ENCODE data around the gene SMG9.

SMG9 gene

GRCh38 chr19:43760941-43761340 is 6.2 kb upstream of the SMG9 start:
- Mint-ChIP-seq H3K27me3 (no peaks in the 10 kb centered on the region), H3K36me3 (ENCODE audit: low read depth) (peaks cover under 1% of the 10 kb centered on the region), H3K4me3 (no peak overlapping the region), H3K9me3 (no peaks in the 10 kb centered on the region), H3K27ac (peak overlapping the region; percentile 60), H3K4me1 (ENCODE audit: low read depth) (peaks cover 87% of the 10 kb centered on the region)
- intact Hi-C loops (cut with micrococcal nuclease) = no loop called here

GRCh38 chr19:43759515-43759914 is 4.8 kb upstream of the SMG9 start:
- intact Hi-C loops (cut with micrococcal nuclease) = no loop called here
- peak overlapping the region; percentile 1 for H3K27ac Mint-ChIP-seq
- no peaks in the 10 kb centered on the region for H3K27me3 Mint-ChIP-seq
- H3K36me3 Mint-ChIP-seq (ENCODE audit: low read depth) = peaks cover 10% of the 10 kb centered on the region
- H3K4me1 Mint-ChIP-seq (ENCODE audit: low read depth) = peaks cover 81% of the 10 kb centered on the region
- H3K9me3 Mint-ChIP-seq = no peaks in the 10 kb centered on the region
- no peak overlapping the region for H3K4me3 Mint-ChIP-seq

DNA sequence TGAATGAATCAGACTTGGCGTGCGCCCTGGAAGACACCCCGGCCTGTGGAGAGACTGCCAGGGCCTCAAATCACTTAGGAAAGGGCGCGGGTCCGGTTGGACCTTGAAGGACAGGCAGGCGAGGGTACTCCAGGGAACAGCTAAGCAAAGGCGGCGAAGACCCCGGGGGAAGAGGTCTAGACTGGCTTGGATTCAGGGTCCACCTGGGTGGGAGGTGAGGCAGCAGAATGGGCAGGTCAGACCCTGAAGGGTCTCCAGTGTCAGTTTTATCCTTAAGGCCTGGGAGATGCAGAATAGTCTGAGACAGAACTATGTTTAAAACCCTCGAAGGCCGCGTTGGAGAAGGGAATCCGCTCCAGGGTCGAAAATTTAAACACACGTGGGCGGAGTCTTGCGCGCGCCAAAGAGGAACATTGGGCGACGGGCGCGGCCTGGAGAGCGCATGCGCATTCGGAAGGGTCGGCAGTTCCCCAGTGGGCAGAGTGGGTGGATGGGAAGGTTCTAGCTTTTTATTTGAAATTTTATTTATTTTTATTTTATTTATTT is 567 bp upstream of the SMG9 start:
- Mint-ChIP-seq H3K27ac (peak overlapping the region; percentile 97), H3K27me3 (no peaks in the 10 kb centered on the region), H3K9me3 (no peaks in the 10 kb centered on the region), H3K36me3 (ENCODE audit: low read depth) (peaks cover 37% of the 10 kb centered on the region), H3K4me3 (peak overlapping the region; percentile 97), H3K4me1 (ENCODE audit: low read depth) (peaks cover 67% of the 10 kb centered on the region)
- intact Hi-C loops (cut with micrococcal nuclease) = loop anchor here (1.0 kb wide), 1 partner anchor 10 kb away; no protein-coding TSS in a partner anchor

- Mint-ChIP-seq H3K27me3 (no peaks in the 10 kb centered on the region), H3K27ac (peak overlapping the region; percentile 97), H3K4me3 (peak overlapping the region; percentile 97), H3K4me1 (ENCODE audit: low read depth) (peaks cover 69% of the 10 kb centered on the region), H3K9me3 (no peaks in the 10 kb centered on the region), H3K36me3 (ENCODE audit: low read depth) (peaks cover 48% of the 10 kb centered on the region)
- intact Hi-C loops (cut with micrococcal nuclease) = no loop called here
Measured at GRCh38 chr19:43754253-43754502, 584 bp downstream of the SMG9 start.

GRCh38 chr19:43752287-43752875 is 2.4 kb downstream of the SMG9 start:
- H3K9me3 Mint-ChIP-seq = no peaks in the 10 kb centered on the region
- peak overlapping the region; percentile 97 for H3K27ac Mint-ChIP-seq
- peaks cover 66% of the 10 kb centered on the region for H3K36me3 Mint-ChIP-seq (ENCODE audit: low read depth)
- no peaks in the 10 kb centered on the region for H3K27me3 Mint-ChIP-seq
- peaks cover 70% of the 10 kb centered on the region for H3K4me1 Mint-ChIP-seq (ENCODE audit: low read depth)
- intact Hi-C loops (cut with micrococcal nuclease) = no loop called here
- H3K4me3 Mint-ChIP-seq = no peak overlapping the region

GRCh38 chr19:43751466-43752220 is 3.1 kb downstream of the SMG9 start:
- no peaks in the 10 kb centered on the region for H3K27me3 Mint-ChIP-seq
- peaks cover 74% of the 10 kb centered on the region for H3K36me3 Mint-ChIP-seq (ENCODE audit: low read depth)
- H3K9me3 Mint-ChIP-seq = no peaks in the 10 kb centered on the region
- H3K4me1 Mint-ChIP-seq (ENCODE audit: low read depth) = peaks cover 63% of the 10 kb centered on the region
- no peak overlapping the region for H3K27ac Mint-ChIP-seq
- H3K4me3 Mint-ChIP-seq = no peak overlapping the region
- intact Hi-C loops (cut with micrococcal nuclease) = no loop called here

DNA sequence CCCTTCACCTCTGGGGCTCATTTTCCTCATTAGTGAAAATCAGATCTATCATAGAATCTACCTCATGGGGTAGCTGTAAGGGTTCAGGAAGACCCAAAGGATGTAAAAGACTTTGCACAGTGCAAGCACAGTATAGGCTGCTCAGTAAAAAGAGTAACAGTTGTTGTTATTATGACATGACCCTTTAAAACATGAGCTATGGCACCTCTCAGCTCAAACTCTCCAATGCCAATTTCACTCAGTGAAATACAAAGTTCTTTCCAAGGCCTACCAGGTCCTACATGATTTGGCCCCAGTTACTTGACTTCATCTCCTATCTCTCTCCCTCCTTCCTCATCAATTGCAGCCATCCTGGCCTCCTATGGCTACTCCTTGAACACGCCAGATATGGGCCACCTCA is 4.9 kb downstream of the SMG9 start:
- peaks cover 79% of the 10 kb centered on the region for H3K36me3 Mint-ChIP-seq (ENCODE audit: low read depth)
- intact Hi-C loops (cut with micrococcal nuclease) = no loop called here
- no peaks in the 10 kb centered on the region for H3K27me3 Mint-ChIP-seq
- no peaks in the 10 kb centered on the region for H3K9me3 Mint-ChIP-seq
- H3K27ac Mint-ChIP-seq = peak overlapping the region; percentile 14
- H3K4me3 Mint-ChIP-seq = no peak overlapping the region
- H3K4me1 Mint-ChIP-seq (ENCODE audit: low read depth) = peaks cover 57% of the 10 kb centered on the region

GRCh38 chr19:43749152-43749551 is 5.6 kb downstream of the SMG9 start:
- Mint-ChIP-seq H3K27me3 (no peaks in the 10 kb centered on the region), H3K27ac (peak overlapping the region; percentile 1), H3K36me3 (ENCODE audit: low read depth) (peaks cover 79% of the 10 kb centered on the region), H3K4me1 (ENCODE audit: low read depth) (peaks cover 64% of the 10 kb centered on the region), H3K4me3 (no peak overlapping the region), H3K9me3 (no peaks in the 10 kb centered on the region)
- intact Hi-C loops (cut with micrococcal nuclease) = no loop called here

DNA sequence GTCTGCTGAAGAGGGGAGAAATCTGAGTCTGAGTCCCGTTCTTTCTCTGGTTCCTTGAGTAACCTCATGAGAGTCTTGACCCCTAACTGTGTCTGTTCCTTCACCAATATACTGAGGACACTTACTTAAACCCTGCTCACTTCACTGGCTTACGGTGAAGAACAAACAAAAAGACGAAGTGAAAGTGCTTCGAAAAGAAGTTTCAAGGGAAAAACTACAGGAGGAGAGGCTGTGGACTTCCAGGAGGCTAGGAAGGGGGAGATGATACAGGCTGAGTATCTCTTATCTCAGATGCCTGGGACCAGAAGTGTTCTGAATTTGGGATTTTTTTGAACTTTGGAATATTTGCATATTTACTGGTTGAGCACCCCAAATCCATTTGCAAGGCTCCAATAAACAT is 6.1 kb downstream of the SMG9 start:
- intact Hi-C loops (cut with micrococcal nuclease) = no loop called here
- no peaks in the 10 kb centered on the region for H3K9me3 Mint-ChIP-seq
- peaks cover 69% of the 10 kb centered on the region for H3K4me1 Mint-ChIP-seq (ENCODE audit: low read depth)
- H3K27ac Mint-ChIP-seq = peak overlapping the region; percentile 1
- H3K36me3 Mint-ChIP-seq (ENCODE audit: low read depth) = peaks cover 80% of the 10 kb centered on the region
- no peaks in the 10 kb centered on the region for H3K27me3 Mint-ChIP-seq
- H3K4me3 Mint-ChIP-seq = no peak overlapping the region

GRCh38 chr19:43748205-43748594 is 6.6 kb downstream of the SMG9 start:
- H3K27ac Mint-ChIP-seq = peak overlapping the region; percentile 1
- peaks cover 85% of the 10 kb centered on the region for H3K36me3 Mint-ChIP-seq (ENCODE audit: low read depth)
- peaks cover 70% of the 10 kb centered on the region for H3K4me1 Mint-ChIP-seq (ENCODE audit: low read depth)
- no peaks in the 10 kb centered on the region for H3K27me3 Mint-ChIP-seq
- intact Hi-C loops (cut with micrococcal nuclease) = no loop called here
- H3K4me3 Mint-ChIP-seq = no peak overlapping the region
- H3K9me3 Mint-ChIP-seq = no peaks in the 10 kb centered on the region

DNA sequence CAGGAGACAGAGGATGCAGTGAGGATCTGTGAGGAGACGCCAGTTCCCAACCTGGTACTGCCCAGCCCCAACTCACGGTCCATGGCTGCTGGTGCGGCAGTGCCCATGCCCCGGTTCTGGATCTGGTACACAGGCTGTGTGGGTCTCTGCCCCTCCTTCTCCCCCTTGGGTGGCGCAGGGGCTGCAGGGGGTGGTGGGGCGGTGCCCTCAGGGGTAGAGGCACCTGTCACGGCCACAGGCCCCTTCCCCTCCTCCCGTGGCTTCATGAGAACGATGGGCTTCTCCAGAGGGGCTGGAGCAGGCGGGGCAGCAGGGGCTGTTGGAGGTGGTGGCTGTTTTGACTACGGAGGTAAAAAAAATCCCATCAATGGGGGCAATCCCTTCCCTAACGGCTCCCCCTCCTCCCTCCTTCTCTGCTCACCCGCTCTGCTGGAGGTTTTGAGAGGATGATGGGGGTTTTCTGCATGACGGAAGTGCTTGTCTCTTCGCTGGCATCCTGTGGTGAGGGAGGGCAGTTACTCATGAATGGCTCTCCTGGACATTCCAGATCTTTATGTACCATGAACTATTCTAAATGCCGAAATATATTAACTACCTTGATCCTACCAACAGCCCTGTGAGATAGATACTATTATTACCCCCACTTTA is 7.1 kb downstream of the SMG9 start:
- no peaks in the 10 kb centered on the region for H3K27me3 Mint-ChIP-seq
- H3K4me3 Mint-ChIP-seq = no peak overlapping the region
- intact Hi-C loops (cut with micrococcal nuclease) = no loop called here
- peaks cover 70% of the 10 kb centered on the region for H3K4me1 Mint-ChIP-seq (ENCODE audit: low read depth)
- H3K36me3 Mint-ChIP-seq (ENCODE audit: low read depth) = peaks cover 90% of the 10 kb centered on the region
- no peak overlapping the region for H3K27ac Mint-ChIP-seq
- H3K9me3 Mint-ChIP-seq = no peaks in the 10 kb centered on the region

DNA sequence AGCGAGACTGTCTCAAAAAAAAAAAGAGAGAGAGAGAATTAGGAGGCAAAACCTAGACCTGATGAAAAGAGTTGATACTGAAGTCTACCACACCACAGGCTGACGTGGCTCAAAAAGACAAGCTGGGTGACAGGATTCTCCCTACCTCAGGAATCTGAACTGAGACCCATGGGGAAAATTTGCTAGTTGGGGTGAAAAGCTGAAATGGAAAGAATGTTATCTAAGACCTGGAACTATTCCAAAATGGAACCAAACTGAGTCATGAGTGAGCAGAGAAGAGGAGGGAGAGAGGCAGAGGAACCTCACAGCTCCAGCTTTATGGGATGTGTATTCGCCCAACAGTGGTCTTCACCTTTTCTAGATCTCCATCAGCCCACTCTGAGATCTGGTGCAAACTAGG is 11.7 kb downstream of the SMG9 start:
- Mint-ChIP-seq H3K36me3 (ENCODE audit: low read depth) (peaks cover 94% of the 10 kb centered on the region), H3K4me3 (no peak overlapping the region), H3K27me3 (no peaks in the 10 kb centered on the region), H3K27ac (no peak overlapping the region), H3K9me3 (no peaks in the 10 kb centered on the region), H3K4me1 (ENCODE audit: low read depth) (peaks cover 52% of the 10 kb centered on the region)
- intact Hi-C loops (cut with micrococcal nuclease) = no loop called here

DNA sequence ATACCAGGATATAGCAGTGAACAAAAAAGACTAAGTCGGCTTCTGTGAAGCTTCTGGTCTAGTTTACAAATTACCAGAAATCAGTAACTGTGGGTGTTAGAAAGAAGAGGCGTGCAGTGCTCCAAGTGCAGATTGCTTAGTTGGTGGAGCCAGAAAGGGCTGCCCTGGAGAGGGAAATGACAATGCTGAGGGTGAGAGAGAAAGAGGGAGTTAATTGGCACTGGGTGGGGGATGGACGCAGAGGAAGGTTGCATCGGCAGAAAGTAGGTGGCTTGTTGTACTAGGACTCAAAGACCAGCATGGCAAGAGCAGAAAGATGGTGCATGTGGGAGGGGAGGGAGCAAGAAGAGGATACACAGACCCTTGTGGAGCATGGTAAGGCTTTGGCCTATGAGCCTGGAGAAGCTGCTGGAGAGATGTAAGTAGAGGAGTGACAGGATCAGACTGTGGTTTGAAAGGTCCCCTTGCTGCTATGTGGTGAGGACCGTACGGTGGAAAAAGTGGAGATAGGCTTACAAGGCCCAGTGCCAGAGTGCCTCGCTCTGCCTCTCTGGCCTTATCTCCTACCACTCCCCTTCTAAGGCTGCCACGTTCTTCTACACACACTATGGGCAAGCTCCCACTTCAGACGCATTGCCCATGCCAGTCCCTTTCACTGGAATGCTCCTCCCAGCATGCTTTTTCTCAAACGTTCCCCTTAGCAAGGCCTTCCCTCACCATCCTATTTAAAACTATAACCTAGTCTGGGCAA is 13.5 kb downstream of the SMG9 start:
- Mint-ChIP-seq H3K9me3 (no peaks in the 10 kb centered on the region), H3K27me3 (no peaks in the 10 kb centered on the region), H3K4me1 (ENCODE audit: low read depth) (peaks cover 50% of the 10 kb centered on the region), H3K27ac (no peak overlapping the region), H3K36me3 (ENCODE audit: low read depth) (peaks cover 94% of the 10 kb centered on the region), H3K4me3 (no peak overlapping the region)
- intact Hi-C loops (cut with micrococcal nuclease) = no loop called here

Measured in dendritic cell treated with granulocyte-macrophage colony-stimulating factor and Interleukin-4, amounts not matched to agents 40 ng/mL and 50 ng/mL, for 4 days (primary cell).